Stimulated activated CD4-positive, alpha-beta T cell treated with anti-CD3 and anti-CD28 coated beads, Interleukin-1b, Interleukin-23, amount 100 ng/mL, for 1 hour (primary cell): ENCODE measurements around the gene NSFL1C.
A peak's percentile ranks its signal among the peaks of the same experiment; 100 is the strongest.

Experiments used
- DNase-seq, 2 donors: peaks; one replicate each; pipeline ENCODE4 v3.0.0-alpha.2; 2020; ENCODE audit warnings: low read depth in 2 of 2

NSFL1C gene

DNA sequence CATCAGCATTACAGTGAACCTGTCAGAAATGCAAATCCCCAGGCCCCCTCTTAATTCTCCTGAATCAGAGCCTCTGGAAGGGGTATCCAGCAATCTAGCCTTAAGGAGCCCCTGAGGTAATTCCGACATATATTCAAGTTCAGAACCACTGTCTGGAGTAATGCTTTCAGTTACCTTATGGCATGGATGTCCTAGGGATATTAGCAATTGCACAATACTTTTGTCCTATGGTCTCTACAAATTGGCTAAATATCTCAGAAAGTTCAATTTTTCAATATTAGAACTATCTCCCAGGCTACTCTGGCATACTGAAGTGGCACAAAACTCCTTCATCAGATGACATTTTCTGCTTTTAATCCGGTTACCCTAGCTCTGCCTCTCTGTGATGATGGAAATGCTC lies 6.4 kb downstream of the NSFL1C start:
- DNase-seq: no peak

DNA sequence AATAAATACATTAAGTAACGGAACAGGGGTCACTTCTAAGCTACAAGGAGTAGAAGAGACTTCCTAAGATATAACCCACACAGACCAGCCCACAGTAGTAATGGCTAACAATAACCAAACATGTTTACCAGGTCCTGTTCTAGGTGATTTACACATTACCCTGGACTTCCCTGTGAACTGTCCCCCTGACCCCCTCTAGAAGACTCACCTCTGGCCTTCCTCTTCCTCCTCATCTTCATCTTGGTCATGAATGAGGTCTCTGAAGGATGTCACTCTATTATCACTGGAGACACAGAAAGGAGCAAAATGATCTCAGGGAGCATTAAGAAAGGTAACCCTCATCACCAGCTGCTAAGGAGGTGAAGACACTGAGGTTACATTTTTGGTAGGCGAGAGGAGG lies 8.7 kb downstream of the NSFL1C start:
- DNase-seq: no peak

DNA sequence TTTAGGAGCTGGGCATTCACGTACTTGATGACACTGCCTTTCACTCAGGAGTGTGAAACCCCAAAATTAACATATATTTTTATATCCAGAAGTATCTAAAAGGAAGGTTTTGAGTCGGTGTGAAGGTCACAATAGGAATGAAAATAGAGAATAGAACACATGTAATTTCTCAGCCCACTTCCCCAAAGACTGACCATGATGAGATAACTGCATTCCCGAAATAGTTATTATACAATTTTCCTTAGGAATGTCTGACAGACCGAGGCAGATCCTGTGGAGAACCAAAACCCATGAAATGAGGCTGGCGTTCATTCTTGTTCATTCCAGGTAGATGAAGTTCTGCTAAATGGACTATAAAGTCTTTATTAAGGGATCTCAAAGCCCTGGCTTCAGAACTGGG lies 10.3 kb downstream of the NSFL1C start:
- no peak for DNase-seq

DNA sequence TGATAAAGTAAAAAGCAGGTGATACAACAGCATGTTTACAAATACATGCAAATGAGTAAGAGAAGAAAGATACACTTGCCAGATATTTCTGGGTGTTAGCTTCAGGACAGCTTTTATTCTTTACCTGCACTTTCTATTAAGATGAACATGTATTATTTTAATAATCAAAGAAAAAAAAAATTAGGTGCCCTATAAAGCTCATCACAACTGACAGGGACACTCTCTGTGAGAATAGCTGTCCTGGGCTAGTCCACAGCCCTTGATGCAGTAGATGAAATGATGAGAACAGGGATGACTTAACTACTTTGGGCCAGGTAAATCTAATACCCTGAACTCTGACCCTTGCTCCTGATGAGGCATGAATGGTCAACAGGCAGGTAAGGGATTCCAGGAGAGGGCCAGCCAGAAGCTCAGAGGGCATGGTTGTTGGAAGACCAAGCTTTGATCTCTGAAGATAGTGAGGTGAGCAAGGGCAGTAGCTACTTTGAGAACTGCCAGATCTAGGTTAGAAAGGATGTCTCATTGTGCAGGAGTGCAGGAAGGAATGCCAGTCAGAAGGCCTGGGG lies 15.6 kb downstream of the NSFL1C start:
- DNase-seq: no peak

DNA sequence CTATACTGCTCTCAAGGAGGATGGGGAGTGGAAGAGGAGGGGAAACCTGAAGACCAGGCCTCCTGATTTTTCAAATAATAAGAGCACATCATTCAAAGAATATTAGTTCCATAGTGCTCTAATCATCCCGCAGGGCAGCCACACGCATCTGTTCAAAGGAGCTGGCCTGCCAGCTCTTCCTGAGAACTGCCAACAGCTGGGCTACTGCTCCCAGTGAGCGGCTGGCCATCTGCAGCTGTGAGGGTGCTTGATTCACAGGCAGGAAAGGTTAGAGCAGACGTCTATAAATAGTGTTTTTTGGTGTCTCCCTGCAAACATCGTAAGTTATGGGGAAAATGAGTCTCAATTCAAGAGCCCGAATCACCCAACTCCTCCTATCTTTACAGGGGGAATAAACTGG lies 17.3 kb downstream of the NSFL1C start:
- no peak for DNase-seq

DNA sequence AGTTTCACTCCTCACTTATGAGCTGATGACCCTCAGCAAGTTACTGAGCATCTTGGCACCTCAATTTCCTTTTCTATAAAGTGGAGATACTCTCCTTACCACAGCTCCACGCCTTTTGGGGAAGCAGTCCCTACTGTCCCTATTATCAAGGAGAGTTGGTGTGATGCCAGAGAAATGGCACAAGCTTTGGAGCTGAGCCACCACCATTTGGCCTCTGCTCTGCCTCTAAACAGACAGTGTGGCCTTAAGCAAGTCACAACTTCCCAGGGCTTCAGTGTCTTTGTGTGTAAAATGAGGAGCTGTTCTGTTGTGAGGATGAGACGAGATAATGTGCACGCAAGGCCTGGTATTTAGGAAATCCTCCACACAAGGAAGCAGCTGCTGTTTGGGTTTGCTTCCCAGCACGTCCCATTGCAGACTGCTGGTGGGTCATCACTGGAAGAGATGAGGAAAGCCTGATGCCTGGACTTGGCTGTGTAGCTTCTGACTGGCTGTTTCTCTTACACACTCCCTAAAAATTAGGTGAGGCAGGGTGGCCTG lies 18.5 kb downstream of the NSFL1C start:
- DNase-seq: no peak

DNA sequence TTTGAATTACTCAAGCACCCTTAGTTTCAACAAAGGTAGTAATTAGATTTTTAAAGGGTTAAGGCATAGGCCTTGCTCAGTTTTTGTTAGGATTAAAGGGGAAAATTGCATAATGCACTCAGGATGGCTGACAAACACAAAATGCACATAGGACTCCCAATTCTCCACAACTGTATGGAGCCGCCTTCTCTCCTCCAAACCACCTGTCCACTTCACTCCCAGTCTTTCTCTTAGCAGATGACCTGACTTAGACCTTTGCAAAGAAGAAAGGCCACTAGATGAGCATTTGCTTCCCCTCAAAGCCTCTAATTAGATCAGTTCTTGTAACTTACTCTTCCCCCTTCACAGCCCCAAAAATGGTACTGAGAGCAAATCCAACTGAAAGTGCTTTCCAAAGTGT lies 20.1 kb downstream of the NSFL1C start:
- no peak for DNase-seq

DNA sequence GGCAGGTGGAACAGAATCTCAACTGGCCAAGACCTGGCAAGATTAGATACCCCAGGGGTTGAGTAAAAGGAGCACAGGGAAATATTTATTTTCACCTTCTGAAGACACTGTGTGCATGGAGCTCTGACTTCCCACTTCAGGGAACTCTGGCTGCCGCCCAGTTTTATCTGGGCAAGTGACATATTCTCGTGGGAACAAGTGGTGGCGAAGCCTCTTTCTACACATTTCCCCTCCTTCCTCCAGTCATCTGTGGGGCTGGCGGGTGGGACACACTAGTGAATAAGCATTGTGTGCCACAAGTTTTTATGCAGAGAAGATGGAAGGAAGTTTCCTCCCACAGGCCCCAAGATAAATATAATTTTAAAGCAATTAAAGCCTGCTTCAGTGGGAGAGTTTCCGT lies 23.6 kb downstream of the NSFL1C start:
- DNase-seq: no peak

DNA sequence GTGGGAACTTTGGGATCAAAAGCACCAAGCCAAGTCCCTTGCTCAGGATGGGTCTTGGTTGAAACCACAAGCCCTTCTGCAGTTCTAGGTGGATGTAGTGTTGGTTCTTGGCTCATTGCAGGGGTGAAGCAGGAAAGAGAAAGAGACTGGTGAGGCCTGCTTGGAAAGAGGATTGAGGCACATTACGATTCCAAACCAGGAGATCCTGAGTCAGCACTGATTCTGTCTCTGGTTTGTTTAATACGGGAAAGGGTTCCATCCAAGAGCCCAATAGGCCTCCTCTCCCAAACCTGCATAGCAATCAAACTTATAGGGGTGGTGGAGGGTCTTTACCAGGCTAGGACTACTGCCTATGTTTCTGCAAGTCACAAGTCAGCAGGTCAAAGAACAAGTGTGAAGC lies 24.3 kb downstream of the NSFL1C start:
- DNase-seq: no peak

DNA sequence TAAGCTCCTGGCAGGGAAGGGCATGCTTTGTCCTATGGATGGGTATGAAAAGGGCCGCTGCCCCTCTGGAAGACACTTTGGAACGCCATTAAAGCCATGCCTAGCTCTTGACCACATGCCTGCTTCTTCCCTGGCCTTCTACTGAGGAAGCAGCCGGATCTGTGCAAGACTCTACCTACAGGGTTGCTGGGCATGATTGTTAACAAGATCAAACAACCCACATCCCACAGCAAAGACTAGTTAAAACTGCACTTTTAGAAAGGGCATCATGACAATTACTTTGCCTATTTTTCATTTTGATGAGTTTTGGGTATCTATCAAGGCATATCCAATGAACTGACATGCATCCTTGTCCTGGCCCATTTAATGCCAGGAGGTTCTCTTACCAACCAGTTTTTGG lies 25.5 kb downstream of the NSFL1C start:
- no peak for DNase-seq

DNA sequence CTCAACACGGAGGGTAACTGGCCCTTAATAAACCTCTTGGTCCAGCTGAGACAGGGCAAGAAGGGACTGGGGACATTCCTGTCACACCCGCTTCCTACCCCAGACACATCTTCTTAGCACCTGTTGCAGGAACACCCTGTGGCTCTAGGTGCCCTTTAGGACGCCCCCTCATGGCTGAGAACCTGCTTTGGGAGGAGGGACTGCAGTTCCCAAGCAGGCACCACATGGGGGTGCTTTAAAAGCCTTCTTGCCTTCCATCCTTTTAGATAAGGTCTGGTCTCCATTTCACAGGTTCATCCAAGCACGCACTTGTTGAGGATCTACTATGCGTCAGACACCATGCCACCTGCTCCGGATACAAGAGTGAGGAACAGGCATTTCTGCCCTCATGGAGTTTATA lies 26.6 kb downstream of the NSFL1C start:
- DNase-seq: no peak

DNA sequence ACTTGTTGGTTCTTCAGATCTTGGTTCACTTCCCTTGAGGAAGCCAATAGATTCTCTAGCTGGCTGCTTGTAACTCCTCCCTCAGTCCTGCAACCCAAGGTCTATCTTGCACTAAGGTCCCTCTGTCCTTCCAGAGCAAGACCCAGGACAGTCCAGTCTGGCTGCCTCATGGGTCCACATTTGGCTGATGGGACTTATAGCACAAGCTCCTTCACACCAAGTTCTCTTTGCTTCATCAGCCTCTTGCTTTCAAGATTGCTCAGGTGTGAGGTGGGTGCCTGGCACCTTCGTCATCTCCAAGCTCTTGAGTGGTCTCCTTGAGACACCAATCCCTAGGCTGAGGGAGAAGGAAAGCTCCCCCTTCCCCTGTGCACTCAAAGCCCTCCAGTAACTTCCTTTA lies 28.3 kb downstream of the NSFL1C start:
- DNase-seq: no peak

DNA sequence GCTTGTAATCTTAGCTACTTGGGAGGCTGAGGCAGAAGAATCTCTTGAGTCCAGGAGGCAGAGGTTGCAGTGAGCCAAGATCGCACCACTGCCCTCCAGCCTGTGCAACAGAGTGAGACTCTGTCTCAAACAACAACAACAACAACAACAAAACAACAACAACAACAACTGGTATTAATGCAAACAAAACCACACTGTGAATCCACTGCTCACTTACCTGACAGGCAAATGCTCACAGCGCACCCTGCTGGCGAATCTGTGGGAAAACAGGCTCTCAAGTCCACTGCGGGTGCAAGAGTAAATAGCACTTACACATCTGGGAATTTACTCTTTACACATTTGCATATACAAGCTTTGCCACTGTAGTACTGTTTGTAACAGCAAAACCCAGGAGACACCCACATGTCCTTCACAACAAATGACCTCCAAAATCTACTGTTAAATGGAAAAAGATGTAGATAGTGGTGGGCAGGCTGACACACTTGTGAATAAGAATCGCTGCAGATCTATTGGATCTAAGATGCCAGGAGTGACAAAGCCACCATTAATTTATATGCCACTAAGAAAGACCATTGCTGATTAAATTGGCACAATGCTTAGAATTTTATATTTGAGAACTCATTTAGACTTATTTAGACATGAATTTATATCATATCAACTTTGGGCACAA lies 29.3 kb downstream of the NSFL1C start:
- peak; percentile 53 to 67 for DNase-seq

DNA sequence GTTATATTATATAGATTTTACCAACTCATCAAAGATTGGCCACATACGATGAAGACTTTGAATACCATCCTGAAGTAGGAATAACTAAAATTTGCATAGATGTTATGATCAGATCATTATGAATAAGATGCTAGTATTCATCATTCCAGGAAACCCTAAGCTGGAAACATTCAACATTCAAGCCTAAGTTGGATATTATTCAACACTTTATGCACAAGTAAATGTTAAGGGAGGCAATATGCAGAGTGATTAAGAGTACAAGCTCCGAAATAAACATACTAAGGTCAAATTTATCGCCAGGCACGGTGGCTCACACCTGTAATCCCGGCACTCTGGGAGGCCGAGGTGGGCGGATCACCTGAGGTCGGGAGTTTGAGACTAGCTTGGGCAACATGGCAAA lies 30.4 kb downstream of the NSFL1C start:
- DNase-seq: no peak

DNA sequence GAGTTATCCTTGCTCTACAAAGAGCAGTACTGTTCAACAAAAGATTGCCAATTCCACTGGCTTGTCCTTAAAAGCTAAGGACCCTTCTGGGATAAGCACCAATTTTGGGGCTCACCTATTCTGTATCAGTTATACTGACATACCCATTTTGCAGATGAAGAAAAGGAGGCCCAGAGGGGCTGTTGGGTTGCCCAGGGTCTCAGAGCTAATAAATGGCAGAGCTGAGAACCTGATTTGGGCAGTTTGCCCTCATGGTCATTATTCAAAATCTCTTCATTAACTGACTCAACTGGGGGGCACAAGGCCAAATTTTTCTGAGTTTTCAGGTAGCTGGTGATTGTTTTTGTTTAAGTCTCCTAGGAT lies 31.3 kb downstream of the NSFL1C start:
- DNase-seq: no peak

DNA sequence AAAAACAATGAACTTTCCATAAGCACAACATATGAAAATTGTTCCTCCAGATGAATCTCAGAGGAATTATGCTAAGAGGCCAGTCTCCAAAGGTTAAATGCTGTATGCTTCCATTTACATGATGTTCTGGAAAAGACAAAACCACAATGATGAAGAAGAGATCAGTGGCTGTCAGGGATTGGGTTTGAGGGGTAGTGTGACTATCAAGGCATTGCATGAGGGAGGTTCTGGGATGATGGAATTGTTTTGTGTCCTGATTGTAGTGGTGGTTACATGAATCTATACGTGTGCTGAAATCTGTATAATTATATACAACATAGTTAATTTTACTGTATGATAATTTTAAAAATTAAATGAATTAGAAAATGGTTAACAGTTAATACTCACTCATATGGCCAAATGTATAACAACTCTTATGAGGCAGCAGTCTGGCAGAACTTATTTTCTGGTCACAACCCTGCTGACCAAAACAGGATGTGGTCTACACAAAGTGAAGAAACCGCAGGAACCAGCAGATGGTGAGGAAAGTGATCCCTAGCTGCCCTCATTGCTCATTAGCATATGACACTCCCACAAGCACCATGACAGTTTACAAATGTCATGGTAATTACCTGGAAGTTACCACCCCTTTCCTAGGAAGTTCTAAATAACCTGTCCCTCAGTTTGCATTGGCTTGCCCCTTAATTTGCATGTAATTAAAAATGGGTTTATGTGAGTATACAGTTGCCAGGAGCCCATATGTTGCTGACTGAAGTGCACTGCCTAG lies 31.9 kb downstream of the NSFL1C start:
- DNase-seq: peak in 1 of 2 donors; percentile 7

DNA sequence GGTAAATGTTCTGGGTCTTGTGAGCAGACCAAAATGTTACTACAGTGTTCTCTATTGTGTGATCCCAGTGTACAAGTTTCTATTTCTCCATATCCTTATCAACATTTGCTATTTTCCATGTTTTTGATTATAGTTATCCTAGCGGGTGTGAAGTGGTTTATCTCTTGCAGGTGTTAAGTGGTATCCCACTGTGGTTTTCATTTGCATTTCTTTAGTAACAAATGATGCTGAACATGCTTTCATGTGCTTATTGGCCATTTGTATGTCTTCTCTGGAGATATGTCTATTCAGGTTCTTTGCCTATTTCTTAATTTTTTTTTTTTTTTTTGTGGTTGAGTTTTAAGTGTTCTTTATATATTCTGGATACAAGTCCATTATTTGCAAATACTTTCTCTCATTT lies 35.5 kb downstream of the NSFL1C start:
- DNase-seq: no peak

DNA sequence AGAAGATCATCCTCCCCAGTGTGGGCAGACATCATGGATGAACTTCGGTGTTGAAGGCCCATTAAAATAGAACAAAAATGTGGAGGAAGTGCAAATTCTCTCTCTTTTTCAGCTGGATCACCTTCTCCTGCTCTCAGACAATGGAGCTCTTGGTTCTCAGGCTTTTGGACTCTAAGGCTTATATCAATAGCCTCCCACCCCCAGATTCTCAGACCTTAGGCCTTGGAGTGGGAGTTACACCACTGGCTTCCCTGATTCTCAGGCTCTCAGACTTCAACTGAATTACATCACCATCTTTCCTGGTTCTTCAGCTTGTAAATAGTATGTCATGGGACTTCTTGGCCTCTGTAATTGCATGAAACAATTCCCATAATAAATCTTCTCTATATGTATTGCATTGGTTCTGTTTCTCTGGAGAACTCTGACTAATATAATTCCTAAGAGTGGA lies 36.6 kb downstream of the NSFL1C start:
- DNase-seq: no peak

DNA sequence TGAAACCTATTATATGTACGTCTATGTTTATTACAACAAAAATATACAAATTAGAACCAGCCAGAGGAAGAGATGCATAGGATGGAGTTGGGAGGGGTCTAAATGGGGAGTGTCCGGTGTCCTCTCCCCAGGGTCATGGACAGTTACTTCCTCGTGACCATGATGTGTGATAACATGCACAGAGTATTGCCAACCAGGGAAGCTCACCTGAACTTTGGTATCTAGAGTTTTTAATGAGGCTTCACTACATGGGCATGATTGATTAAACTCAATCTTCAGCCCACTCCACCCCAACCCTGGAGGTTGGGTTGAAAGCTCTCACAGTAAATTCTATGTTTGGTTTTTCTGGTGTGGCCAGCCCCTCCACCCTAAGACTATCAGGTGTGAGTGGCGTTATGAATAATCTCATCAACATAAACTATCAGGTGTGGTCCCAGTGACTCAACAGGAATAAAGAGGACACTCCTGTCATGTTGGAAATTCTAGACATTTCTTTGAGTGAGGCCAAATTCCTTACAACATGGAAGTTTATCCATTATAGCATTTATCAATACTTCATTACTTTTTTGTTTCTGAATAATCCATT lies 37.4 kb downstream of the NSFL1C start:
- DNase-seq: no peak

DNA sequence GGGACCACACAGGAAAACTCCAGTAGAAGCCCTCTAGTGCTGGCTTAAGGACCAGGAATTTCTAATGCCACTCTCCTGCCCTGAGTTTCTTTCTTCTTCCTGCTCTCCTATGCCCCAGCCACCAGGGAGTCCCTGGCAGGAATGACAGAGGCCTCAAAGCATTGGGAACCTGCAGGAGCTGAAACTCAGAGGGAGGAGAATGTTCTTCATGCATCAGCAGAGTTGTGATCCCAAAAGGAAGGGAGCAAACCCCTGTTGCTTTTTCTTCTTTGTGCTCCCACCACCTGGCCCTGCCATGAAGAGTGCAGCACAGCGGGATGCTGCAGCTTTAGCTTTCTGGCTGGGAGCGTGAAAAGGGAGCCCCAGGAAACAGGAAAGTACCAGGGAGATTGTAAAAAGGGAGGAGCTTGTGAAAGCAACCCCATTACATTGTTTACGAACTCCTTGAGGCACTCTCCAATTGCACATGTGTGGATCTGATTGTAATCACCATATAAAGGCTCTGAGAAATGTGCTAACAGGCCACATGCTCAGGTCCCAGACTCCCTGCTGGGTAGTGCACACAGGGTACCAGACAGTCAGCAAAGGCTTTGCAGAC lies 39.1 kb downstream of the NSFL1C start:
- DNase-seq: no peak

DNA sequence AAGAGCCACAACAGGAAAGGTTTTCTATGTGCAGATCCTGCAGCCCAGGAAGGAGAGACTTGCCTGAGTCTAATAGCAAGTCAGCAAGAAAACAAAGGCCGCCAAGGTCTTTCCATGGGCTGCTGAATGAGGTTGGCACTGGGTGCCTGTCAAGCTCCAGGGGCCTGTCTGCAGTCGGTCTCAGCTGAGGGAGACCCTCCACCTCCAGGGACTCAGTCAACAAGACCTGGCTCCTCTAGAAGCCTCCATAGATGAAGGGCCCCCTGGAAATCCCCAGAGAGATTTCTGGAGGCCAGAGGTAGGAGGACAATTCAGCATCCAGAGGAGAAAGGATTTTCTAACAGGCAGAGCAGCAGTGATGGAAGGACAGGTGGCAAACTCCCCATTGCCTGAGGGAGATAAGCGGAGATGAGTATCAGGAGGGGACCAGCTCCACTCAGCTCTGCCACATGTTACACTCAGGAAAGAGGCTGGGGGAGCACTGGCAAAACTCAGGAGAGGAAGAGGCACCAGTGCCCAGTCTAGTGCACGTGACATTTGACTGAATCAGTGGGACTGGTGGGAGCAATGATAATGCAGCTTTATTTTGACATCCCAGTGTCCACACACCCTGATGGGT lies 40.3 kb downstream of the NSFL1C start:
- no peak for DNase-seq

DNA sequence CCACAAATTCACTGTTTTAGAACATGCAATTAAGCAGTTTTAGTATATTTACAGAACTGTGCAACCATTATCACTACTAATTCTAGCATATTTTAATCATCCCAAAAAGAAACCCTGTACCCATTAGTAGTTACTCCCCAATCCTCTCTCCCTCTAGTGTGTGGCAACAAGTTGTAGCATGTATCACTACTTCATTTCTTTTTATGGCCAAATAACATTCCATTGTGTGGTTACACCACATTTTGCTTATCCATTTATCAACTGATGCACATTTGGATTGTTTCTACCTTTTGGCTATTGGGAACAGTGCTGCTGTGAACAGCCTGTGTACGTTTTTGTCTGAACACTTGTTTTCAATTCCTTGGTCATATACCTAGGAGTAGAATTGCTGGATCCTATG lies 42.3 kb downstream of the NSFL1C start:
- no peak for DNase-seq
